ENCODE measurements around the gene CAPZB.
"Not testable (repeated sequence)": the region's sequence is repeated elsewhere in the genome, so short reads cannot be mapped to it uniquely, and the experiment has no call there.

The CAPZB gene

DNA sequence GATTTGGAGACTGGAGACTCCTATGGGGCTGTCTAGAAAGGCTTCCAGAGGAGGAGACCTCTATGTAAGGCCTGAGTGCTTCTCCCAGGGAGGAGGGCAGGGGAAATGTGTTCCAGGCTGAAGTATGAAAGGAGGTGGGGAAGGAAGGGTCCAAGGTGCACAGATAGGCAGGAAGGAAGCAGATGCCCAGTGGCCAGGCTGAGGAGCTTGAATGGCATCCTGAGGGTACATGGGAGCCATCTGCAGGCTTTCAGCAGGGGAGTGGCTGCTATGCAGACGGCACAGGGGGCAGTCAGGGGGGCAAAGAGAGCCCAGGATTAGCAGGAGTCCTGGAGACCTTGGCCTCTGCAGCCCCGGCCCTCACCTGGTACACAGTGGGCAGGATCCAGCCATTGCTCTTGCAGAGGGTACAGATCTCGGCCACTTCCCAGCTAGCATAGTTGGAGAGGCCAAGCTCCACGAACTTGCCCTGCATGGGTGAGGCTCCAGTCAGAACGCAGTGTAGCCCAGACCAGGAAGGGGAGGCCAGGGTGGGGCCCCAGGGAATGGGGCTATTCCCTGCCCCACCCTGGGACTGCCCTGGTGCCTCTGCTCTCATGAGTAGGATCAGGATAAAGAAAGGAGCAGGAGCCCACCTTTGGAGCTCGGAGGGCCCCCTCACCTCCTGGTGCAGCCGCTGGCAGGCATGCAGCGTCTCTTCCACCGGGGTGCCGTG is 177.4 kb downstream of the CAPZB start:
- Histone ChIP-seq H3K36me3 (replicated peaks; ENCODE audit: insufficient read depth, low read length) (no peaks in the 10 kb centered on the region; the same call in none of the 2 replicates), H3K4me3 (ENCODE audit: low read length) (no peak overlapping the region), H2AFZ (ENCODE audit: low read length) (no peak overlapping the region)

DNA sequence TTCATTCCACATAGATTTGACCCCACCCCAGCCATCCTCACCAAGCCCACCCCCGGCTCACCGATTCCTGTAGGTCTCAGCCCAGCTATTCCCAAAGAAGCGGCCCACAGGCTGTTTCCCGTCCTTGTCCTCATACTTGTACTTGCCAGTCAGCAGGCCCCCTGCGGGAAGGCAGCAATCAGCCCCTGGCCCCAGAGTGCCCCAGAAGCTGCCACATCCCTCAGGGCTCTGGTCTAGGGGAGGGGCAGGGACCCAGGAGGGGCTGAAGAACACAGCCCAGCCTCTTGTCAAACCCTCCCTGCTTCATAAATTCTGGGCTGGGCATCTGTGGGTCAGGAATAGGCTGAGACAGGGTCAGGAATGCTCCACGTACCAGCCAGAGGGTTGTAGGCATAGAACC is 178.4 kb downstream of the CAPZB start:
- Histone ChIP-seq H3K27ac (ENCODE audit: low read length) (no peak overlapping the region), H3K4me1 (ENCODE audit: low read length) (peaks cover 10% of the 10 kb centered on the region; the same call in 1 of the 2 replicates), H3K79me2 (ENCODE audit: low read length) (peaks cover 13% of the 10 kb centered on the region), H3K27me3 (replicated peaks; ENCODE audit: insufficient read depth, low read length) (no peaks in the 10 kb centered on the region), H3K4me2 (ENCODE audit: low read depth, low read length) (no peak overlapping the region), H2AFZ (ENCODE audit: low read length) (no peak overlapping the region), H3K9ac (ENCODE audit: low read length) (no peak overlapping the region), H4K20me1 (ENCODE audit: insufficient read depth, low read length) (no peaks in the 10 kb centered on the region), H3K36me3 (replicated peaks; ENCODE audit: insufficient read depth, low read length) (no peaks in the 10 kb centered on the region; the same call in none of the 2 replicates), H3K9me3 (replicated peaks; ENCODE audit: insufficient read depth, low read length) (no peaks in the 10 kb centered on the region), H3K9me2 (replicated peaks; ENCODE audit: insufficient read depth, low read length) (no peaks in the 10 kb centered on the region), H3F3A (ENCODE audit: insufficient read depth, low read length) (no peaks in the 10 kb centered on the region), H3K4me3 (ENCODE audit: low read length) (no peak overlapping the region)
- TF ChIP-seq EZH2 (optimal IDR thresholded peaks at IDR 0.05; ENCODE audit: low read depth, low read length) = no peak
- TF ChIP-seq, protein P1, sequence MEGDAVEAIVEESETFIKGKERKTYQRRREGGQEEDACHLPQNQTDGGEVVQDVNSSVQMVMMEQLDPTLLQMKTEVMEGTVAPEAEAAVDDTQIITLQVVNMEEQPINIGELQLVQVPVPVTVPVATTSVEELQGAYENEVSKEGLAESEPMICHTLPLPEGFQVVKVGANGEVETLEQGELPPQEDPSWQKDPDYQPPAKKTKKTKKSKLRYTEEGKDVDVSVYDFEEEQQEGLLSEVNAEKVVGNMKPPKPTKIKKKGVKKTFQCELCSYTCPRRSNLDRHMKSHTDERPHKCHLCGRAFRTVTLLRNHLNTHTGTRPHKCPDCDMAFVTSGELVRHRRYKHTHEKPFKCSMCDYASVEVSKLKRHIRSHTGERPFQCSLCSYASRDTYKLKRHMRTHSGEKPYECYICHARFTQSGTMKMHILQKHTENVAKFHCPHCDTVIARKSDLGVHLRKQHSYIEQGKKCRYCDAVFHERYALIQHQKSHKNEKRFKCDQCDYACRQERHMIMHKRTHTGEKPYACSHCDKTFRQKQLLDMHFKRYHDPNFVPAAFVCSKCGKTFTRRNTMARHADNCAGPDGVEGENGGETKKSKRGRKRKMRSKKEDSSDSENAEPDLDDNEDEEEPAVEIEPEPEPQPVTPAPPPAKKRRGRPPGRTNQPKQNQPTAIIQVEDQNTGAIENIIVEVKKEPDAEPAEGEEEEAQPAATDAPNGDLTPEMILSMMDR (IDR thresholded peaks at IDR 0.05; ENCODE audit: low read length) = no peak
- no peak for TF ChIP-seq EZH2phosphoT487 (IDR thresholded peaks at IDR 0.05; ENCODE audit: low read length)
- DNase-seq = no peak

More for the DNA sequence above, 177.4 kb downstream of the CAPZB start:
- DNase-seq = no peak
- Histone ChIP-seq H3K9ac (ENCODE audit: low read length) (no peak overlapping the region), H3K9me2 (replicated peaks; ENCODE audit: insufficient read depth, low read length) (no peaks in the 10 kb centered on the region), H3K79me2 (ENCODE audit: low read length) (peaks cover 13% of the 10 kb centered on the region), H3K9me3 (replicated peaks; ENCODE audit: insufficient read depth, low read length) (no peaks in the 10 kb centered on the region), H3K4me1 (ENCODE audit: low read length) (peaks cover 10% of the 10 kb centered on the region; the same call in 1 of the 2 replicates), H4K20me1 (ENCODE audit: insufficient read depth, low read length) (no peaks in the 10 kb centered on the region), H3K27me3 (replicated peaks; ENCODE audit: insufficient read depth, low read length) (no peaks in the 10 kb centered on the region), H3K4me2 (ENCODE audit: low read depth, low read length) (no peak overlapping the region), H3K27ac (ENCODE audit: low read length) (no peak overlapping the region), H3F3A (ENCODE audit: insufficient read depth, low read length) (no peaks in the 10 kb centered on the region)
- TF ChIP-seq, protein P1 (IDR thresholded peaks at IDR 0.05; ENCODE audit: low read length) = no peak
- TF ChIP-seq EZH2phosphoT487 (IDR thresholded peaks at IDR 0.05; ENCODE audit: low read length) (no peak), EZH2 (optimal IDR thresholded peaks at IDR 0.05; ENCODE audit: low read depth, low read length) (no peak)

DNA sequence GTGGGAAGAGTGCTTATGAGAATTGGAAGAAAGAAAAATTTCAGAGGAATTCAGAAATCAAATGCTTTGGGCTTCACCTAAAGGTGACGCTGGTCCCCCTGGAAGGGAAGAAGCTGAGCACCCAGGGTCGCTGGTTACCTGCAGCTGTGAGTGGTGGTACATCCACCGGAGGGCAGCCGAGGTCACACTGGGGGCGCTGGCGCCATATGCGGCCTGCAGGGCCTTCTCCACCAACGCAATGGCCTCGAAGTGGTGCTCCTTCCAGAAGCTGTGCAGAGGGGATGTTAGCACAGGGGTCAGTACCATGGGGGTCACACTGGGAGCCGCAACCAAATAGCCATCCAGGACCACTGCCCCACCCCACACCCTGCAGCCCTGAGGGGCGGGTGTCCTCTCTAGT is 179.5 kb downstream of the CAPZB start:
- Histone ChIP-seq H3K27me3 (replicated peaks; ENCODE audit: insufficient read depth, low read length) (no peaks in the 10 kb centered on the region), H3K4me1 (ENCODE audit: low read length) (peaks cover 4% of the 10 kb centered on the region; the same call in 1 of the 2 replicates), H3K36me3 (replicated peaks; ENCODE audit: insufficient read depth, low read length) (no peaks in the 10 kb centered on the region; the same call in none of the 2 replicates), H3K27ac (ENCODE audit: low read length) (no peak overlapping the region), H3K79me2 (ENCODE audit: low read length) (peaks cover 4% of the 10 kb centered on the region), H3K9me3 (replicated peaks; ENCODE audit: insufficient read depth, low read length) (no peaks in the 10 kb centered on the region), H3K4me3 (ENCODE audit: low read length) (no peak overlapping the region), H3F3A (ENCODE audit: insufficient read depth, low read length) (no peaks in the 10 kb centered on the region), H2AFZ (ENCODE audit: low read length) (no peak overlapping the region), H3K9ac (ENCODE audit: low read length) (no peak overlapping the region), H4K20me1 (ENCODE audit: insufficient read depth, low read length) (no peaks in the 10 kb centered on the region), H3K4me2 (ENCODE audit: low read depth, low read length) (no peak overlapping the region), H3K9me2 (replicated peaks; ENCODE audit: insufficient read depth, low read length) (no peaks in the 10 kb centered on the region)
- no peak for DNase-seq
- TF ChIP-seq EZH2phosphoT487 (IDR thresholded peaks at IDR 0.05; ENCODE audit: low read length) (no peak), EZH2 (optimal IDR thresholded peaks at IDR 0.05; ENCODE audit: low read depth, low read length) (no peak)
- TF ChIP-seq, protein P1 (IDR thresholded peaks at IDR 0.05; ENCODE audit: low read length) = no peak

DNA sequence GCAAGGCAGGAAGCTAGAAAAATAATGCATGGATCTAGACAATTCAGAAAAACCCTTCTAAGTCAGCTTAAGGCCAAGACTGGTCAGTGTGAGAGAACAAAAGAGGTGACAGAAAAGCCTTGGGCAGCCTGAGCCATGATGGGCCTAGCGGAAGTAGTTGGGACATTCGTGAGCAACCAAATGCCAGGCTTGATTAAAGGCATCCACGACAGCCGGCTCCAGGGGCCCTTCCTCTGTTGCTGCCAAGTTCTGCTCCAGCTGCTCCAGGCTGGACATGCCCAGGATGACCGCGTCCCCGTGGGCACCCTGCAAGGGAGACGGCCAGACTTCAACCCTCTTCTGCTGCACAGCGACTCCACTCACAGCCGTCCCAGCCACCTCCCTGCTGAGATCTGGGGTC is 181.3 kb downstream of the CAPZB start:
- H3K9ac ChIP-seq (ENCODE audit: low read length); H3K79me2 ChIP-seq (ENCODE audit: low read length); H3K27me3 ChIP-seq (replicated peaks; ENCODE audit: insufficient read depth, low read length); DNase-seq; H3F3A ChIP-seq (ENCODE audit: insufficient read depth, low read length); H4K20me1 ChIP-seq (ENCODE audit: insufficient read depth, low read length); H3K9me3 ChIP-seq (replicated peaks; ENCODE audit: insufficient read depth, low read length); H3K4me1 ChIP-seq (ENCODE audit: low read length); H2AFZ ChIP-seq (ENCODE audit: low read length); H3K4me3 ChIP-seq (ENCODE audit: low read length); H3K4me2 ChIP-seq (ENCODE audit: low read depth, low read length); H3K27ac ChIP-seq (ENCODE audit: low read length); H3K9me2 ChIP-seq (replicated peaks; ENCODE audit: insufficient read depth, low read length); H3K36me3 ChIP-seq (replicated peaks; ENCODE audit: insufficient read depth, low read length): not testable (repeated sequence)
